NB4 (cell line): ENCODE measurements around the gene CD55.

ENCODE experiments used
- CTCF ChIP-seq: IDR thresholded peaks from one replicate; pipeline ENCODE4 v1.5.1; 2012; ENCODE audit warnings: low read depth, low read length
- POLR2A ChIP-seq: IDR thresholded peaks from 2 replicates; pipeline ENCODE4 v1.6.1; 2011; ENCODE audit warnings: mild to moderate bottlenecking; ENCODE audit not compliant: insufficient read length; ENCODE audit errors: extremely low read depth

- TF ChIP-seq CTCF, result no peak
- TF ChIP-seq POLR2A, result no peak
These were observed 8.3 kb upstream of the CD55 start for GRCh38 chr1:207313131-207313530.
